Hematopoietic multipotent progenitor cell treated with erythropoietin and hydrocortisone succinate and interleukin-3 and kit ligand, for 6 days (in vitro differentiated cells): ENCODE measurements around the gene TMEM156.
A peak's percentile ranks its signal among the peaks of the same experiment; 100 is the strongest.
"Not testable (repeated sequence)": the region's sequence is repeated elsewhere in the genome, so short reads cannot be mapped to it uniquely, and the experiment has no call there.

ENCODE experiments used
- DNase-seq: peaks from one replicate; pipeline ENCODE4 v3.0.0-alpha.2; 2015

Gene TMEM156

DNA sequence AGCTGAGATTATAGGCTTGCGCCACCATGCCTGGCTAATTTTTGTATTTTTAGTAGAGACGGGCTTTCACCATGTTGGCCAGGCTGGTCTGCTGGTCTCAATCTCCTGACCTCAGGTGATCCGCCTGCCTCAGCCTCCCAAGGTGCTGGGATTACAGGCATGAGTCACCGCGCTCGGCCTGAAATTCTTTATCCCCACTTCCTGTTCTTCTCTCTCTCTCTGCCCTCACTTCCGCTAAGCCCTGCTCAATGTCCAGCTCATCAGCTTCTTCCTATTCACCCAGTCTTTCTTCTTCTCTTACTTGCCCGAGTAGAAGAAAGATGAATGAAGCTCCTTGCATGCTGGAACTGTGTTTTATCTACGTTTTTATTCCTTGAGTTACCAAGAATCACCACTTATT is 43.9 kb downstream of the TMEM156 start:
- DNase-seq: not testable (repeated sequence)

DNA sequence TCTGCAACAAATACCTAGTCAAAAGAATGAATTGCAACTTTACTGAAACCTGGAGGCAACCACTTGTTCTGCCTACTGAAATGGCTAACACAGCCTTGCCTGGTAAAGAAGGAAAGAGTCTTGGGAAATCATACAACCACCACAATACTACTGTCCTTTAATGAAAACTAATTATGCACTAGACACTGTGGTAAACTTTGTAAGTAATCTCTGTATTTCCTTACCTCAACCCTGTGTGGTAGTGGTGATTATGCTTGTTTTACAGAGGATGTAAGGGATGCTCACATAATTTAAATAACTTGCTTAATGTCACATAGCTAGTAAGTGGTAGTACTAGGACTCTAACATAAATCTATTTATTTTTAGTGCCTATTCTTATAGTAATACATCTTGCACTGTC is 44.7 kb downstream of the TMEM156 start:
- no peak for DNase-seq

DNA sequence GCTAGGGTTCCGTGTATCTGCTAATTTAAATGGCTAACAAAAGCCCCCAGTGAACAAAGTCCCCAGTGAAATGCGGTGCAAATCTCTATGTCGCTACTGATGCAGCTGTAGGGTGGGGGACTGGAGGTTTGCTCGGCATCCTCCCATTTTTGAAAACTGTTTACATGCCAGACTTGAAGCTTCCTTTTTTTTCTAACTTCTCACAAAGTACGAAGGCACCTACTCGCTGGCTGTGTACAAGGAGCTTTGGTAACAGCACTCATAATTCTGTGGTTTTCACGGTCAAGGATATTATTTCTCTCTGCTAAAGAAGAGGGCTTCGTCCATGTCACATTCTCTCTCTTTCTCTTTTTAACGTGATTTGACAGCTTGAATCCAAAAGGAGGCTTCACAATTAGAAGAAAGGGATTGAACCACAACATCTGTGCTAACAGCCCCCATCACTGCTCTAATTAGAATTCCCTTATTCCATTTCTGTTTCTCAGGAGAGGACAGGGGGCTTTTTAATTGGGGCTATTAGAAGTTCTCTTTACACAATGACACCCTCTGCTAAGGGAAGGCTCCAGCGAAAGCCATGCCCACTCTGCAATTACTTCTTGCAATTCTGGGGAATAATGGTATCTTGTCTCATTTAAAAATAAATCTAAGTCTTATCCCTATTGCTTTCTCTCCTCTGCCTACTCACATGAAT is 46.7 kb downstream of the TMEM156 start:
- peak; percentile 10 for DNase-seq

DNA sequence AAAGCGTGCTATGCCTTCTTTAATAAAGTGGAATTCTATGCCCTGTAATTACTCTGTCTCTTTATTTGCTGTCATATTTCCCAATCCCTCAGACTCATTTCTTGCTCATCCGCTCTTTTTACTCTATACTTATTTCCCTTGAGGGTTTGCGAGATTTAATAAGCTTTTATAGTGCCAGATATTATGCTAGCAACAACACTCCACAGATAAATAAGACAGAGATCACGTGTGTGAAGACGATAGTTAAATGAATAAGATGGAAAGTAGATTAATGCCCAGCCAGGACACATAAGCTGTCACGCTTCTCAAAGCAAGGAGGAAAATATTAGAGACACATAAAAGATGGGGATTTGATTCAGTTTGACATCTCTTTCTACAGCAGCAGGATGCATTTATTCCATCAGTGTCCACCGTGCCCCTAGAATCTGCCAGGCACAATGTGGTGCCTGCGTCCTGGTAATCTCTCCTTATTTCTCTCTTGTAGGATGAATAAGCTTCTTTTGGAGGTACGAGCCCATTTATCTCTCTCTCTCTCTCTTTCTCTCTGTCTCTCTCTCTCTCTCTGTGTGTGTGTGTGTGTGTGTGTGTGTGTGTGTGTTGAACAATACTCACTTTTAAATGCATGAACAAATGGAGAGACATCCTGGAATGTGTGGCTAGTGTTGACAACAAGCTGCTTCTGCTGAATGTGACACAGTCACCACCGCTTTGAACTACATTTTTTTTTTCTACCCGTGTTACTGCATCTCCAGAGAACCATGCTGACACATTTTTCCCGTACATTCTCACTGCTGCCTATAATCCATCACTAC is 48.2 kb downstream of the TMEM156 start:
- DNase-seq: no peak

DNA sequence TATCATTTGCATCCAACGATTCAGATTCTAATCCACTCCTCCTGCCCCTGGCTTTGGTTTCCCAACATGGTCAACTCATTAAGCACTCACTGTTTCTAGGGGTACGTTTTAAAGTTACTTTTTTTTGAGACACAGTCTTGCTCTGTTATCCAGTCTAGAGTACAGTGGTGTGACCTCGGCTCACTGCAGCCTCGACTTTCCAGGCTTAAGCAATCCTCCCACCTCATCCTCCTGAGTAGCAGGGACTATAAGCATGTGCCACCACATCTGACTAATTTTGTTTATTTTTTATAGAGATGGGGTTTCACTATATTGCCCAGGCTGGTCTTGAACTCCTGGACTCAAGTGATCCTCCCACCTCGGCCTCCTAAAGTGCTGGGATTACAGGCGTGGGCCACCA is 48.9 kb downstream of the TMEM156 start:
- no peak for DNase-seq

DNA sequence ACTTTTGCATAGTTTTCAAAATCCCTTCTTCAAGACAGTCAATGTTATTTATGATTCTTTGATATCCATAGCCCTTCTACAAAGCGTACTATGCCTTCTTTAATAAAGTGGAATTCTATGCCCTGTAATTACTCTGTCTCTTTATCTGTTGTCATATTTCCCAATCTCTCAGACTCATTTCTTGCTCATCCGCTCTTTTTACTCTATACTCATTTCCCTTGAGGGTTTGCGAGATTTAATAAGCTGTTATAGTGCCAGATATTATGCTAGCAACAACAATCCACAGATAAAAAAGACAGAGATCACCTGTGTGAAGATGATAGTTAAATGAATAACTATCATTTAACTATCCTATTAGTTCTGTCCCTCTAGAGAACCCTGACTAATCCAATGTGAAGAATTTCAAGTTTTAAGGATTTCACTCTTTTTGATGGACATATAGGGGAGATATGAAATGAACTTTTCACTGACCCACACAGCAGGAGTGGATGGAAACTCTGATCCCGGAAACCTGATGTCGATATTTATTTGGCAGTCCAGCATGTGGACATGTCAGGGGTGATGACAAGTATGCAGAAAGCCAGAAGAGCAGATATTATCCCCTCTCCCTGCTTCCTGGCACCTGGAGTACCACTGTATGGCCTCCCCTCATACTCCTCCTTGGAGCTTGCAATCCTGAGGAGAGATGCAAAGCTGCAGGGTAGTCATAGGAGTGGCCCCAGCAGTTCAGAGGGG is 49.7 kb downstream of the TMEM156 start:
- DNase-seq: no peak

DNA sequence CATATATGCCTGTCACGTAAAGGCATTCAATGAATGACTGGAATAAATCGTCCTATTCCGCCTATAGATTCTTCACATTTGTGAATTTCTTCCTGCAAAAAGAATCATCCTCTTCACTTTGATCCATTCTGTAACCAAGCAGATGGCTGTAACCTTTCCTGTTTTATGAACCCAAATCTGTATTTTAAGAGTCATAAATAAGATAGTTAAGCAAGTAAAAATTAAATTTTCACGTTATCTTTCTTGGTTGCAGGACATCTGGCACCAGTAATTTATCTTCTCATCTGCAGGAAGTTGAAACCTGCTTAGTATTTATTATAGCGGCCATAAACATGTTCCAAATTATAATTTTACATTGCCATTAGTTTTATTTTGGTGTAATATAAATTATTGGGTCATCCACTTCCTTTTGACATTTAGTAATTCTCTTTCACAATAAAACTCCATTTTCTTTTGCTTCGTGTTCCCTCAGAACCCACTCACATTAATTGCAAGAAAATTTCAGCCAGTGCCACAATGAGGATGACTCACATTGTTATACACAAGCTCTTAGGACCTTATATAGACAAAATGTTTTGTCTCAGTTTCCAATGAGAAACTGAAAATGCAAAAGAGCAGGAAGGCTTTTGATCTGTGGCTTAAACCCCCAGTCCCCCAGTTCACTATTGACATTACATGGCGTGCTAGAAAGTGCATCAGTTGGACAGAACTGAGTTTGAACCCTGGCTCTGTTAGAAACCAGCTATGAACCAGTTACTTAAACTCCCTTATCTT is 51.1 kb downstream of the TMEM156 start:
- DNase-seq: peak; percentile 33

DNA sequence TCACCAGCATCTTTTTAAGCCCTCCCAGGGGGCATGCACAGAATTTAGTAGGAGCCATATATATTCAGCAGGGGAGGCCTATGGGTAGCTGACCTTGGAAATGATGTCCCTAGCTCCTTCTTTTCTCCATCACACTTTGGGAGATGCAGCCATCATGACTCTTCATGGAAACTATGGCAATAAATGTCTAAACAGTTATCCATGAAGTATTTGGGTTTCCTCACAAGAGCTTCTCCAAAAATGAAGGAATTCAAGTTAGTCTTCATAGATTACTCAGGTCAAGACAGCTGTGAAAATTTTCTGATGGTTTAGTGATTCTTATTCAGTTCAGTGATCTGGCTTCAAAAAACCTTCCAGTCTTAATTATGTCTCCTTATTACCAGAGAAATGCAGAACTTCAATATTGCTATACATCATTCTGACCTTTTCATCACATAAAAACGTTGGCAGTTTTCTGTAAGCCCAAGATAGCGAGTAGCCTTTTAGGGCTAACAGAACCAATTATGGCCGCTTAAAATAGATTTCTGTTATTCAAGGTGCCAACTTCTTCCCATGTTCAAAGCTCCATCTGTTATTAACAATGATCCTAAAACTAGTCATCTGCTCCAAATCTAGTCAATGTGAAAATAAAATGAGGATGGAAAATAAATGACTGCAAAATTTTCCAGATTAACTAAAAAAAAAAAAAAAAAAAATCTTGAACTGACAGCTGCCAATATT is 52.5 kb downstream of the TMEM156 start:
- DNase-seq: no peak

DNA sequence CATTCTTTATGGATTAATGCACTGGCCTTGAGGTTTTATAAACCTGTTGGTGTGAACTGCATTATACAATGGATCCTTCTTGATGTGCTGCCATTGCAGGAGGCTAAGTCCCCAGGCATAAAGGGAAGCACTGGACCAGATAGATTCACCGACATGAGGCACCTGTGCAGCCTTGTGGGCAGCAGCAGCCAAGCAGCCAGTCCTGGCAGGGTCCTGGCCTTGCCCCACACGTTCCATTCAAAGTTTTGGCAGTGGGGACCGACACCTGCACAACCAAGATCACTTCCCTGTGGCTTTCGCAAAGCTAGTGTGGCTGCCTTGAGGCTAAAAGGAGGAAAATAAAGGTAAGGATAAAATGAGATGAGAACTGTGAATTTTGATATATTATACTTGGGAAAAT is 53.1 kb downstream of the TMEM156 start:
- no peak for DNase-seq

DNA sequence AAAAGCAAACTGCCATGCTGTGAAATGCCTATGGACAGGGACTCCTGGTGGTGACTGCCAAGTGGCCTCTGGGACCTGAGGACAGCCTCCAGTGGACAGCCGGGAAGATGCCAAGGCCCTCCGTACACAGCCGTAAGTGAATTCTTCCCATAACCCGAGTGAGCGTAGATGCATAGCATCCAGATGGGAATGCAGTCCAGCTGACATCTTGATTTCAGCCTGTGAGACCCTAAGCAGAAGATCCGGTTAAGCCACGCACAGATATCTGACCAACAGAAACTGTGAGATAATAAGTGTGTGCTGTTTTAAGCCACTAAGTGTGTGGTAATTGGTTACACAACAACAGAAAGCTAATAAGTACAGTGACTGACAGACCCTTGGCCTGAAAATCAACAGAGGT is 55.9 kb downstream of the TMEM156 start:
- DNase-seq: peak; percentile 30

DNA sequence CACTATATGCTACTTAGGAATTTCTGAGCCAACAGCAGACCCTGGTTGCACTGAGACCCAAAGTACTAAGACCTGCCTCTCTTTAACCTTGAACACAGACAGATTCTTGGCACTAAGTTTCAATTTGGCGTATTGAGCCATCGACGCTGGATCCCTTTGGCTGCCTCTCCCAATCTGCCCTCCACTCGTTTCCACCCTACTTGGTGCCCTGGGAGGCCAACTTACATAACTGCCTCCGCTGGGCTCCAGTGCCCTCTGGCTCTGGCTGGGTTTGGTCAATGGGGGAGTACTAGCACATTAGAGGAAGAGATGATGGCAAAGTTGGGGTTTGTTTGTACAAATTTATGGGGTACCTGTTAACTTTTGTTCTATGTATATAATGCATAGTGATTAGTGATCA is 63.5 kb downstream of the TMEM156 start:
- no peak for DNase-seq

DNA sequence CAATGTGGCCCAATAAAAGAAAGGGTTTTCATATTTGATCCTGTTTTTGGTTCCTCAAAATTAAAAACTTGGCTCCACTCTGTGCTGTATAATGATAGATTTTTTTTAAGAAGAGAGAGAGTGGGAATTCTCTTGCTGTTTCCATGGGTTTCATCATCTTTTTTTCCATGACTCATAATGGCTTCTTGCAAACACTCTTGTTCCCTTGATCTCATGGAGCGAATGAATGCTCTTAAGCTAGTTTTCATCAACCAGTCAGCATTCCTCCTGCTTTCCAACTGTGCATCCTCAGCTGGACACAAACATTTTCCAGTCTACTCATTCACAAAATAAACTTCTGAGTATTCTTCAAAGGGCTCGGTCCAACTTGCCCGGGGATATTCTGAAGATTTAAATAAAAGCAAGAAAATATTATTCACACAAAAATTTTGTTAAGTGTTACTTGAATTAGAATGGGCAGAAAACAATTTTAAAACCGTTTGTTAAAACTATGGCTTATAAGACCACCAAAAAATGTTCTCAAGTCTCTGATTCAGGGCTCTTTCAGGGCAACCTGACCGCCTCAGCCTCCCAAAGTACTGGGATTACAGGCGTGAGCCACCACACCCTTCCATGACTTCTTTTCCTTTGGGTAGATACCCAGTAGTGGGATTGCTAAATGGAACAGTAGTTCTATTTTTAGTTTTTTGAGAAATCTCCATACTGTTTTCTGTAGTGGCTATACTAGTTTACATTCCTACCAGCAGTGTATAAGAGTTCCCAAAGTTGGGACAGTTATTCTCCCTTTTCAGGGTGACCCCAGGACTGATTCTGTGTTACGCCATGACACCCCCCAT is 64.7 kb downstream of the TMEM156 start:
- DNase-seq: no peak

DNA sequence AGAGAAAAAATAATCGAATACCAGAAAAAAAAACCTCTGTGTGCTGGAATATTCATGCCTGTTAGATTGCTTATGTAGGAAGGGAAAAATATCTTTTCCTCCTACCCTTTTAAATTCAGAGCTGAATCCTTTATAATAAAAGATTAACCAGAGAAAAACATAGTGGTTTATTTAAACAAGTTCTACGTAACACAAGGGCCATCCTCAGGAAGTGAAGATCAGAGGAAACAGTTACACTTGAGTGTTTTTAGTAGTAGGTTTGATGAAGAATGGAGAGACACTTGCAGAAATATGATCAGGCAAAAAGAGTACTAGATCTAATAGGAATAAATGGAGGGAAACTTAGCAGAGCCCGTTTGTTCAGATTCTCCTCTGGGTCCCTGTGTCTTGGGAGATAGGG is 66.3 kb downstream of the TMEM156 start:
- DNase-seq: no peak

DNA sequence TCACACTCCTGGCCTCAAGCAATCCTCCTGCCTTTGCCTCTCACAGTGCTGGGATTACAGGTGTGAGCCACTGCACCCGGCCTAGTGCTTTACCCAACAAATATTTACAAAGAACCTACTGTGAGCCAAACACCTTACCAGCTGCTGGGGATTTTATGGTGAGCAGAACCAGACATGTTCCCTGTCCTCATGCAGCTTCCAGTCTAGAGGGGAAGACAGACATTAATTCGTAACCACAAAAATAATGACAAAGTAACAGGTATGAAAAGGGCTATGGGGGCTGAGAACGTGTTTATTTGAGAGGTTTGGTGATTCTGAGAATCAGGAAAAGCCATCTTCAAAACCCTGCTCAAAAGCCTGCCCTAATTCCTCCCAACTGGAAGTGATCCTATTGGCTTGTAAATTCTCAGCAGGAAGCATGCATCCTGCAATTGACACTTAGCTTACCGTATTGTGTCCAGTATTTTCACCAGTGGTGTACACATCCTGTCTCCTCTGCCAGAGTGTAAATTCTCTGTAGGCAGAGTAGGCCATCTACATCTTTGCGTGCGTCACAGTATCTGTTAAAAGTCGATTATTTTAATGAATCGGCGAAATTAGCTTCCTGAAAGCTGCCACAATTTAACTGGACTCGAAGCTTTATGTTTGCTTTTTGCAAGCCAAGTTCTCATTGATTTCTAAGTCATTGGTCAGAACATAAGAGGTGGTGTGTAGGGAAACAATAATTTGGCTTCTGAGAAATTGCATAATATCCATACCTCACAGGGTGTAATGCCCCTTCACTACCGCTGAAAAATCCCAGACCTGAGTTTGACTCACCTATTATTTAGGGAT is 67.0 kb downstream of the TMEM156 start:
- no peak for DNase-seq

DNA sequence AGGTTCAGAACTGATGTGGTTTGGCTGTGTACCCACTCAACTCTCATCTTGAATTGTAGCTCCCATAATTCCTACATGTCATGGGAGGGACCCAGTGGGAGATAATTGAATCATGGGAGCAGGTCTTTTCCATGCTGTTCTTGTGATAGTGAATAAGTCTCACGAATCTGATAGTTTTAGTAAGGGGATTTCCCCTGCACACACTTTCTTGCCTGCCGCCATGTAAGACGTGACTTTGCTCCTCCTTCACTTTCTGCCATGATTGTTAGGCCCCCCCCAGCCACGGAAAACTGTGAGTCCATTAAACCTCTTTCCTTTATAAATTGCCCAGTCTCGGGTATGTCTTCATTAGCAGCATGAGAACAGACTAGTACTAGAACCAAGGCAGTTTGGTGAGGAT is 73.0 kb downstream of the TMEM156 start:
- not testable (repeated sequence) for DNase-seq

DNA sequence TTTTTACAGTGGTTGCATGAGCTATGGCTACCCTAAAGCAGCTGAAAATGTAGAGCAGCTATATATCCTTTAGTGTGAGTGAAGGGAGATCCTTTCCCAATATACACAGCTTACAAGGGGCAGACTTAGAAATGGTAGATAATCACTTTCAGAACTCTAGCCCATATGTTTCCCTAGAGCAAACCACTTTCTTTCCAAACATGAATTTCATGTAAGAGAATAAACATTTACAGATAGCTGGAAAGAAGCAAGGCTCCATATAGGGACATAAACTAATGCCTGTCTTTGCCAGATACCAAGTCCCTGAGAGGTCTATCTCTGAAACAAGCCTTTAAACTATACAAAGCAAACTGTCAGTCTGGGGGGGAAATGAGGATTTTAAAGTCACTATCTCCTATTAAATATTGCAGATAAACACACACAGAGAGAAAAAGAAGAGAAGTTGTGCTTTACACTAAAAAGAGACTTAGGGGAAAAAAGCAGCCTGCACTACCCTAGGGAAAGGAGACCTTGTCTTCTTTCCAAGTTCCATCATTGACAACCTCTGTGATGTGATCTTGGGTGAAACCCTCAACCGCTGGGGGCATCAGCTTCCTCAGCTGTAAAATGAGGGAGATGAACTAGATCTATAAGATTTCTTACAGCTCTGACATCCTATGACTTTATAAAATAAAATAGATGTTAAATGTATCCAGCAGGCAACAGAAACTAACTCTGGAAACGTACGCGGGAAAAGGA is 73.6 kb downstream of the TMEM156 start:
- no peak for DNase-seq

DNA sequence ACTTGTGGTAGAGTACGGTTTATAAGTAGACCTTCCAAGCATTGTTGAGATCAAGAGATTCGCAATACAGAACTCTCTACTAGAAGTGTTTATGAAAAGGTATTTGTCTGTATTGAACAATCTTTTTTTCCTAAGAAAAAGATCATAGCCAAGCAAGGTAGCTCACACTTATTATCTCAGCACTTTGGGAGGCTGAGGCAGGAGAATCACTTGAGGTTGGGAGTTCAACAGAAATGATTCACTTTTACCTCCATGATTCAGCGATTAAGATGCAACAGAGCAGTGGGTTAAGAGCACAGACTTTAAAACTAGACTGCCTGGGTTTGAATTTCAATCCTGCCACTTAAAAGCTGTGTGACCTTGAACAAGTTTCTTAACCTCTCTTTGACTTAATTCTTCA is 74.3 kb downstream of the TMEM156 start:
- no peak for DNase-seq

DNA sequence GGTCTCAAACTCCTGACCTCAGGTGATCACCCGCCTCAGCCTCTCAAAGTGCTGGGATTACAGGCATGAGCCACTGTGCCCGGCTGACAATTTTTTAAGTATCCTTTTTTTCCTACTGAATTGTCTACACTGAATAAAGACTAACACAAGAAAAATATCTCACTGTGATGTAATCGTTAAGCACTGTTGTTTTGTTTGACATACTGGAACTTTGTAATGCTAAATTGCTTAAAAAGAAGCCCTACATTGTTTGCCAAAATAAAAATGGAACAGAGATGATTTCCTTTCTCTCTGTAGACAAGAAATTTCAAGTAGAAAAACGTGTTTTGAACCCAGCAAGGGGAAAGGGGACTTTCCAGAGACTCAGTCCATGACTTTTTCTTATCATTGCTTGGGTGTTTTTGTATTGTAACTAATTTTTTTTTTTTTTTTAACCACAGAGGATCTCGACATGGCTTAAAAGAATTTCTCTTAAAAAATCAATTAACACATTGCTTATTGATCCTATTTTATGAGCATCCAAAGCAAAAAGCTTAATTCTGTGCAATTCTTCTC is 74.9 kb downstream of the TMEM156 start:
- DNase-seq: no peak

DNA sequence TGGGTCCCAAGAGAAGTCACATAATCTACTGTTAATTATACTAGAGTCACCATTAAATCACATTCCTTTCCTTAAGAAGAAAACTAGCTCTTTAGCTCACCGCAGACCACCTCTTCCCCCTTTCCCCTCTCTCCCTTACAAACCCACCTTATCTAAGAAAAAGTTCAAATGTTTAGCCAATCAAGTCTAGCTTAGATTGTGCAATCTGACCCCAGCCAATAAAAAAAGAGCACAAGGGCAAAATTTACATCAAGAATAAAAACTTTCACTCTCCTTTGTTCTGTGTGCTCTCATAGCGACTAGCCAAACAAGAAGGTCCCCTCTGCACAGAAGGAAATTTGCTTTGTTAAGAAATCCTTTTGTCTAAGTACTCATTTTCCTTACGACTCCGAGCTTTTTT is 76.3 kb downstream of the TMEM156 start:
- DNase-seq: no peak
